Upper lobe of right lung (tissue), 1 donor: Measurements from ENCODE around the gene METTL23. TPM values are rescaled to one million over a fixed set of nuclear protein-coding genes. Genes with fewer than 3 reads are reported as not detected.
"Not testable (repeated sequence)": the region's sequence is repeated elsewhere in the genome, so short reads cannot be mapped to it uniquely, and the experiment has no call there.

ENCODE experiments used
- ATAC-seq: fragments of 200-7000 bp; cut with Tn5 transposase; one replicate; pipeline ENCODE4 v1.9.1; 2020; ENCODE audit warnings: mild to moderate bottlenecking, moderate library complexity
- DNase-seq: peaks from one replicate; pipeline ENCODE4 v3.0.0-alpha.2; 2020
- H3K27ac ChIP-seq: fragments of 200-600 bp; one replicate; pipeline ENCODE4 v1.8.0; 2022
- H3K27me3 ChIP-seq: fragments of 200-600 bp; one replicate; pipeline ENCODE4 v1.8.0; 2022; ENCODE audit warnings: mild to moderate bottlenecking
- H3K36me3 ChIP-seq: fragments of 200-600 bp; one replicate; pipeline ENCODE4 v1.8.0; 2022
- H3K4me1 ChIP-seq: fragments of 200-600 bp; one replicate; pipeline ENCODE4 v1.8.0; 2022
- H3K4me3 ChIP-seq: fragments of 200-600 bp; one replicate; pipeline ENCODE4 v1.8.0; 2022; ENCODE audit warnings: mild to moderate bottlenecking
- H3K9me3 ChIP-seq: fragments of 200-600 bp; one replicate; pipeline ENCODE4 v1.8.0; 2022
- intact Hi-C: fragments of 100-400 bp; cut with DNase I; formaldehyde crosslinking; loops from one replicate; pipeline ENCODE4 v1.11.0; 2022
- total RNA-seq: library from RNA; stranded (reverse); fragmentation: NEBNext Ultra II Directional; extraction: Animal tissue kit (Norgen Biotek cat#: 25700); gene quantifications from one replicate; pipeline ENCODE4 v1.2.1, GENCODE V29; 2021
- TF ChIP-seq, protein P1 (sequence below): fragments of 200-600 bp; IDR thresholded peaks from one replicate; pipeline ENCODE4 v1.8.0; 2022; ENCODE audit warnings: antibody characterized with exemption
- donor health status: DM: no; HTN: yes; CAD: no; lungs with severe emphysema.

Gene METTL23
- total RNA-seq, 1 donor from 2014 or later, result 31.6 TPM

DNA sequence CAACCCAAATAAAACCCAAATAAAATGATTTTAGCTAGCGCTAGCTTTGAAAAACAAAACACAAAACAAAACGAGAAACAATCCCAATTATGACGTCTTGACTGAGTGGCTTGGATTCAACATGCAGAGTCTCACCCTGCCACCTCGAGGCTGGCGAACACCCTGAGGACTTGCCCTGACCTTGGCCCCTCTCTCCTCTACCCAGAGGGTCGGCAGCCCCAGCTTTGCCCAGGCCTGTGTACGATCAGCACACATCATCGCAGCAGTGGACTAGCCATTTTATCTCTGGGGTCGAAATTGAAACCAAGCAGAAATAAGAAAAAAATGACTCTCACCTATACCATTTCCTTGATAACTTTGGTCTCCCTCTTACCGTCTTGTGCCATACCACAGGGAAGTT is 5.2 kb upstream of the METTL23 start:
- ATAC-seq (no peak), DNase-seq (peak; percentile 42)
- intact Hi-C loops, result no loop called here
- no peak overlapping the region for H3K4me3 ChIP-seq
- H3K4me1 ChIP-seq, result peaks cover 31% of the 10 kb centered on the region
- TF ChIP-seq, protein P1, sequence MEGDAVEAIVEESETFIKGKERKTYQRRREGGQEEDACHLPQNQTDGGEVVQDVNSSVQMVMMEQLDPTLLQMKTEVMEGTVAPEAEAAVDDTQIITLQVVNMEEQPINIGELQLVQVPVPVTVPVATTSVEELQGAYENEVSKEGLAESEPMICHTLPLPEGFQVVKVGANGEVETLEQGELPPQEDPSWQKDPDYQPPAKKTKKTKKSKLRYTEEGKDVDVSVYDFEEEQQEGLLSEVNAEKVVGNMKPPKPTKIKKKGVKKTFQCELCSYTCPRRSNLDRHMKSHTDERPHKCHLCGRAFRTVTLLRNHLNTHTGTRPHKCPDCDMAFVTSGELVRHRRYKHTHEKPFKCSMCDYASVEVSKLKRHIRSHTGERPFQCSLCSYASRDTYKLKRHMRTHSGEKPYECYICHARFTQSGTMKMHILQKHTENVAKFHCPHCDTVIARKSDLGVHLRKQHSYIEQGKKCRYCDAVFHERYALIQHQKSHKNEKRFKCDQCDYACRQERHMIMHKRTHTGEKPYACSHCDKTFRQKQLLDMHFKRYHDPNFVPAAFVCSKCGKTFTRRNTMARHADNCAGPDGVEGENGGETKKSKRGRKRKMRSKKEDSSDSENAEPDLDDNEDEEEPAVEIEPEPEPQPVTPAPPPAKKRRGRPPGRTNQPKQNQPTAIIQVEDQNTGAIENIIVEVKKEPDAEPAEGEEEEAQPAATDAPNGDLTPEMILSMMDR, result no peak
- H3K9me3 ChIP-seq, result no peaks in the 10 kb centered on the region
- H3K27ac ChIP-seq, result no peak overlapping the region
- H3K27me3 ChIP-seq, result no peaks in the 10 kb centered on the region
- peaks cover 89% of the 10 kb centered on the region for H3K36me3 ChIP-seq

DNA sequence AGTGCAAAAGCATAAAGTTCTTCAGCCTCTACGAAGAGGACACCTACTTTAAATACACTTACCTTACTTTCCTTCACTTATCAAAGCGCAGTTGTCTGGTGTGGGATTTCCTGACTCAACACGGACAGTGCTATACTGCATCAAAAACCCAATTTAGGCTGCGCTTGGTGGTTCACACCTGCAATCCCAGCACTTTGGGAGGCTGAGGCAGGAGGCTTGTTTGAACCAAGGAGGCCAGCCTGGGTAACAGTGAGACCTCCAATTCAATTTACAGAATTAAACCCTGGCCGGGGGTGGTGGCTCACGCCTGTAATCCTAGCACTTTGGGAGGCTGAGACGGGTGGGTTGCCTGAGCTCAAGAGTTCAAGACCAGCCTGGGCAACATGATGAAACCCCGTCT is 4.4 kb upstream of the METTL23 start:
- Histone ChIP-seq H3K4me3 (no peak overlapping the region), H3K9me3 (no peaks in the 10 kb centered on the region), H3K27ac (no peak overlapping the region), H3K36me3 (peaks cover 81% of the 10 kb centered on the region), H3K27me3 (no peaks in the 10 kb centered on the region), H3K4me1 (peaks cover 23% of the 10 kb centered on the region)
- peak; percentile 23 for DNase-seq
- ATAC-seq, result no peak
- TF ChIP-seq, protein P1, result no peak
- intact Hi-C loops, result no loop called here

DNA sequence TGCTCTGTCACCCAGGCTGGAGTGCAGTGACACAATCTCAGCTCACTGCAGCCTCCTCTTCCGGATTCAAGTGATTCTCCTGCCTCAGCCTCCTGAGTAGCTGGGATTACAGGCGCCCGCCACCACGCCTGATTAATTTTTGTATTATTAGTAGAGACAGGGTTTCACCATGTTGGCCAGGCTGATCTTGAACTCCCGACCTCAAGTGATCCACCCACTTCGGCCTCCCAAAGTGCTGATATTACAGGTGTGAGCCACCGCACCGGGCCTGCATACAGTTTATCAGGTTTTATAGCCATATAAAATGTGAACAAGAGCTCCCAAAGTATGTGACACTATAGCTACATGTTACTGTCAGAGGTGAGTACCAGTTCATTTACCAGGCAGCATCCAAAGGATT is 3.7 kb upstream of the METTL23 start:
- Histone ChIP-seq H3K36me3 (peaks cover 74% of the 10 kb centered on the region), H3K4me1 (peaks cover 27% of the 10 kb centered on the region)
- H3K27me3 ChIP-seq, H3K27ac ChIP-seq, intact Hi-C loops, ATAC-seq, H3K9me3 ChIP-seq, H3K4me3 ChIP-seq: not testable (repeated sequence)
- DNase-seq, result peak; percentile 9

DNA sequence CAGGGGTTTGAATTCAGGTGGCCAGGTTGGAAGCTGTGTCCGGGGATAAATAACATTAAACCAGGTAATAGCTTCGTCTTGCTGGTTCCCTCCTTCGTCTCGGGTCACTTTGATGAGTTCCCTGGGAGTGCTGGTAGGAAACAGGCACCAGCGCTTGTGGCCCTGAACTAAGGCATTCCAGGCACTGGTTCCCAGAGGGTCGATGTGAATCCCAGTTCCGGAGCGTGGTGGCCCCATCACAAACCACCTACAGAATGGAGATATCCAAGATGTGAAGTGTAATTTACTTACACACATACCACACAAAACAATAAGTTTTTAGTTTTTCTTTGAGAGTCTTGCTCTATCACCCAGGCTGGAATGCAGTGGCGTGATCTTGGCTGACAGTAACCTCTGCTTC is 2.8 kb upstream of the METTL23 start:
- no peaks in the 10 kb centered on the region for H3K9me3 ChIP-seq
- peaks cover 65% of the 10 kb centered on the region for H3K36me3 ChIP-seq
- H3K4me1 ChIP-seq, result peaks cover 34% of the 10 kb centered on the region
- ATAC-seq (no peak), DNase-seq (peak; percentile 15)
- no peak overlapping the region for H3K27ac ChIP-seq
- H3K27me3 ChIP-seq, result no peaks in the 10 kb centered on the region
- intact Hi-C loops, result no loop called here
- TF ChIP-seq, protein P1, result no peak
- no peak overlapping the region for H3K4me3 ChIP-seq

DNA sequence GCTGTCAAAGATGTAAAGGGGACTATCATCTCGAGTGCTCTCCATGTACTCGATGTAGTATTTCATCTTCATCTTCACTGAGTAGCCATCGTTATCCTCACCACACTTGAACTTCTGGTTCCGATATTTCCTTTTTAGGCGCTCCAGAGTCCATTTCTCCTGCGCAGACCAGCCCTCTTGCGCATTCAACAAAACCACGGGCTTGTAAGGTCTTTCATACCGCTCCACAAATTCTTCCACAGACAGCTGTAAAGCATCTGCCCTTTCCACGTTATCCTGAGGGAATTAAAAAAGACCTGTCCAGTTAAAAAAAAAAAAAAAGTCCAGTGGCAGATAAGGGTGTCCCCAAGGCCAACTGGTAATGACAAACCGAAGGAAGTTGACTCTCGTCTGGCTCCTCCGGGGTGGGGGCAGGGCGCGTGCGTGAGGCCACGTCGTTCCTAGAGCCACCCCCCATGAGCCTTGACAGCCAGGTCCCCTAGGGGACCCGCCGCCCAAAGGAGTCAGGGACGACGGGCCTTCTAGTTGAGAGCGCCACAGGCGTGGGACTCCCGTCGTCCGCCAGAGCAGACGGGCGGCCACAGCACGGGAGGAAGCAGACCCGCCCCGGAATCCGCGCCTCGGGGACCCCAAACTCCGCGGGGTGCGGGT is 934 bp upstream of the METTL23 start:
- DNase-seq, result peak; percentile 92
- peak; percentile 67 for ATAC-seq
- H3K36me3 ChIP-seq, result peaks cover 46% of the 10 kb centered on the region
- peaks cover 41% of the 10 kb centered on the region for H3K4me1 ChIP-seq
- H3K9me3 ChIP-seq, result no peaks in the 10 kb centered on the region
- TF ChIP-seq, protein P1, result no peak
- no peaks in the 10 kb centered on the region for H3K27me3 ChIP-seq
- H3K4me3 ChIP-seq, result peak overlapping the region; percentile 99
- intact Hi-C loops, result no loop called here
- H3K27ac ChIP-seq, result peak overlapping the region; percentile 100

DNA sequence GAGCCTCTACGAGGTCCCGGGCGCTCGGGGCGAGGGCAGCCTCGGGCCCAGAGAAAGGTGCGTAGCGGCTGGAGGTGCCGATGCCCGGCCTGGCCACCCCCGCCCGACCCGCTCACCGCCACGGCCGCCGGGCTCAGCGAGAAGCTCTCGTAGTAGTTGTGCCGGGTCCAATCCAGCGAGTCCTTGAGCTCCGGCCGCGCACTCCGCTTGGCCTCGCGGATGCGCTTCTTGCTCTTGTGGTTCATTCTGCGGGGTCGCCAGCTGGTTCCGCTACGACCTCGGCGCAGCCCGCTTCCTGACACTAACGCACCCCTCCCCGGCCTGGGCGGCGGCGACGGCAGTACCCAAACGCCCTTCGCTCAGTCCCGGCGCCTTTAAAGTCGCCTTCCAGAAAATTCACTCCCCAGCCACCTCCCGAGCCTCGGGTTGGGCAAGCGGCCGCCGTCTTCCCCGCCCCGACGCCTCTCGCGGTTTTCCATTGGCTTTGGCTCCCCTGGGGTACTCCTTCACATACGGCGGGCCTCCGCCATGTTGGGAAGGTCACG is 336 bp upstream of the METTL23 start, which contains the start of gene JMJD6:
Gene JMJD6, minus strand, starts transcription at position 376 of the 545 bp plus-strand sequence. Its CDS starts 131 bp downstream, at position 245.
- Histone ChIP-seq H3K27ac (peak within 1 kb of the TSS; percentile 100), H3K9me3 (no peaks in the 10 kb centered on the region), H3K4me3 (peak within 1 kb of the TSS; percentile 99), H3K36me3 (peaks cover 45% of the 10 kb centered on the region), H3K27me3 (no peaks in the 10 kb centered on the region), H3K4me1 (peaks cover 41% of the 10 kb centered on the region)
- ATAC-seq (peak; percentile 95), DNase-seq (peak; percentile 99)
- TF ChIP-seq, protein P1, result no peak
- intact Hi-C loops, result no loop called here
